Motor neuron (in vitro differentiated cells): ENCODE data around the gene CIDEA. TPM values are rescaled to one million over a fixed set of nuclear protein-coding genes. Genes with fewer than 3 reads are reported as not detected.

Experiments used
- ATAC-seq, 8 experiments: fragments of 200-7000 bp; cut with Tn5 transposase; replicated peaks in 6 of 8; 2 replicates each; pipeline ENCODE4 v1.8.0; 2021; ENCODE audit warnings: mild to moderate bottlenecking in 8 of 8, moderate library complexity in 8 of 8
- H3K27ac ChIP-seq, 2 donors: fragments of 250-450 bp; sonication (Bioruptor Pico); 2 replicates each; pipeline ENCODE4 v1.9.0; 2021; ENCODE audit warnings: antibody characterized with exemption in 2 of 2, mild to moderate bottlenecking in 2 of 2, moderate library complexity in 1 of 2
- H3K4me1 ChIP-seq, 2 donors: fragments of 250-450 bp; sonication (Bioruptor Pico); replicated peaks in 1 of 2; 2 replicates each; pipeline ENCODE4 v1.6.1; 2021; ENCODE audit warnings: antibody characterized with exemption in 2 of 2, mild to moderate bottlenecking in 2 of 2, moderate library complexity in 1 of 2
- H3K4me3 ChIP-seq, 5 donors: fragments of 250-450 bp; sonication (Bioruptor Pico); 2 replicates each; pipeline ENCODE4 v1.9.0; 2021; ENCODE audit warnings: antibody characterized with exemption in 5 of 5, mild to moderate bottlenecking in 5 of 5, moderate library complexity in 4 of 5
- WGBS, 10 experiments: fragments of 450-650 bp; shearing (Covaris generic); methylation state at CpG; one replicate each; pipeline ENCODE4 v1.0.0; 2022; 5-methylcytosine and 5-hydroxymethylcytosine counted together
- in situ Hi-C, 9 experiments: fragments of 400-800 bp; cut with MboI; loops; one replicate each; pipeline ENCODE4 v1.15.0; 2021; ENCODE audit warnings: low sequenced_read_pairs in 9 of 9, low pct_unique_long_range_greater_than_20kb in 2 of 9; ENCODE audit not compliant: unreplicated experiment in 9 of 9
- total RNA-seq, 8 experiments: library from RNA; unstranded; fragments of 300-600 nt; gene quantifications; 2 replicates each; pipeline versions ENCODE4 v1.2.3 to v1.2.4, GENCODE V29; 2022

CIDEA gene
- total RNA-seq, 8 experiments from 2014 or later = 0.14 to 0.31 TPM; not detected in 6

DNA sequence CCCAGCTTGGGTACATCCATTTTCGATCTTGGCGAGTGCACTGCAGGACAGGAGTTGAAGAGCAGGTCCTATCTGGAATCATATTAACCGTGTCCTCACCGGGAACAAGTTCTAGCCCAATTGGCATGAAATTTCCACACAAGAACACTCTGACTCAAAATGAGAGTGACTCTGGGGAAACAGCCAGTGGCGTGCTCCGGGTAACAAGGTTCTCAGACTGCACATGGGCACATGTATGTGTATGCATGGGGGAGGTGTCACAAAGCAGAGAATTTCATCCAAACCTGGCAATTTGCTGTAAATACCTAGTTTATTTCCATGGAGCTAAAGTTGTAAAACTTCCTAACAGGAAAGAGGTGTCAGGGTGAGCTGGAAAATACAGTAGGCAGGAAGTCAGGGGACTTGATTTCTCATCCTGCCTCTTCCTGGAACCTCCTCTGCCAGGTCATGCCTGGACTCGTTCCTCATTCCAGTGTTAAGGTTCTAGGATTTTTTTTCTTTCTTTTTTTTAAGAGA, 55.6 kb downstream of the CIDEA start:
- no peak overlapping the region for H3K27ac ChIP-seq
- H3K4me3 ChIP-seq = peak overlapping the region in 2 of 5 donors; percentile 11 to 63
- 16 to 82% (median 56%) methylated on average over 2 to 6 of the region's 7 CpGs; no CpG with 5 or more reads in 2 of the 10 experiments for WGBS, 10 experiments
- peaks cover 0 to 6% of the 10 kb centered on the region in 2 donors for H3K4me1 ChIP-seq
- ATAC-seq = no peak
- in situ Hi-C loops = no loop called here

DNA sequence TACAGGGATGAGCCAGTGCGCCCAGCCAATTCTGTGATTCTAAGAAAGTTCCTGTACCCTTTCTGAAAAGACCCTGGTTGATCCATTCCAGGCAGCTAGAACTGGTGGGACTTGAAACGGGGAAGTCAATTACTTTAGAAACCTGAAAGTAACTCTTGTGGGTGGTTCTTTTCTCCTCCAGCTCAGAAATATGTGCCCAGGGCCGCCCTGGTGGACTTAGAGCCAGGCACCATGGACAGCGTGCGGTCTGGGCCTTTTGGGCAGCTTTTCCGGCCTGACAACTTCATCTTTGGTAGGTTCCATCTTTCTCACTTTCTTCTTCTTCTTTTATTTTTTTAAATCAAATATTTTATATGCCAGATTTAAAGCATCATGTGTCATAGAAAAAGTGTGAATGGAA, 56.6 kb downstream of the CIDEA start:
- Histone ChIP-seq H3K4me3 (no peak overlapping the region), H3K27ac (no peak overlapping the region), H3K4me1 (peaks cover 0 to 6% of the 10 kb centered on the region in 2 donors)
- in situ Hi-C loops = no loop called here
- no peak for ATAC-seq
- 95 to 100% (median 100%) methylated on average over 1 to 5 of the region's 6 CpGs; no CpG with 5 or more reads in 1 of the 10 experiments for WGBS, 10 experiments

DNA sequence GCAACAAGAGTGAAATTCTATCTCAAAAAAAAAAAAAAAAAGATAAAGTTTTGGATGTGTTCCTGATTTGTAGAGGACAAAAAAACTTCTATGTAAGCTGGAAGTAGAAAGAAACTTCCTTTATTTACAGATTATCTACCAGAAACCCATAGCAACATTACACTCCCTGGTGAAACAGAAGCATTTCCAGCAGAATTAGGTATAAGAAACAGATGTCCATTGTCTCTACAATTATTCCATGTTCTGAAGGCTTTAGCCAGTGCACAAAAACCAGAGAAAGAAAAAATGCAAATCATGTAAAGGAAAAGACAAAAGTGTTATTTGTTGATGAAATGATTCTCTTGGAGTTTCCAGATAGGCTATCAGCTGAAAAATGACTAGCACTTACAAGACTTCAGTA, 58.8 kb downstream of the CIDEA start:
- Histone ChIP-seq H3K4me3 (no peak overlapping the region), H3K27ac (no peak overlapping the region), H3K4me1 (peaks cover 0 to 10% of the 10 kb centered on the region in 2 donors)
- in situ Hi-C loops = no loop called here
- no peak for ATAC-seq

DNA sequence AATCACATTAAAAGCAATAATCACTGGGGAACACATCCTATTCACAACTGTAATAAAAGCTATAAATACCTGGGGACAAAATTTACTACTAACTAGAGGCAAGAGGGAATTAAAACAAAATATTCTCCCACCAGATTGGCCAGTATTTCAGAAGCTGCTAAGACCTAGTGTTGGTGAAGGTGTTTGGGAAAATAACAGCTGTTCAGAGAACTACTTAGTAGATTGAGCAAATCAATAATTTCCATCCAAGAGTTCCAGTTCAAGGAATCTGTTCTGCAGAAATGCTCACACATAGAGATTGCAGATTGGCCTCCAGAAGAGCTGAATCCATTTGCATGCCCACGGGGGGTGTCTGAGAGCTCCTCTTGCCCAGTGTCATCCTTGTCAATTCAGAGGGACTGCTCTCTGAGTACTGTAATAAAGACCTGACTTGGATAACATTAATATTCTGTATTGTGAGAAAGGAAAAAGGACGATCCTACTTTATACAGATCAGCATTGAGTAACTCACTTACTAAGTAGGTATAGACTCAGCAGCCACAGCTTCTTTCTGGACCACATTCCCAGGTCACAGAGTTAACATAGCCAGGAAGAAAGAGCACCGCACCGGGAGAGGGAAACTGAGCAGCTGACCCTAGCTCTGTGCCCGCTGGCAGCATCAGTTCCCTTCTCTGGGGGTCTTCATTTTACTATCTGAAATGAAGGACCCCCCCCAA, 59.5 kb downstream of the CIDEA start:
- ATAC-seq = peak in 2 of 8 experiments; percentile 4 to 11
- H3K4me1 ChIP-seq = peaks cover 0 to 10% of the 10 kb centered on the region in 2 donors
- 0 to 83% (median 69%) methylated on average over 1 to 5 of the region's 5 CpGs; no CpG with 5 or more reads in 2 of the 10 experiments for WGBS, 10 experiments
- in situ Hi-C loops = no loop called here
- H3K27ac ChIP-seq = no peak overlapping the region
- no peak overlapping the region for H3K4me3 ChIP-seq

DNA sequence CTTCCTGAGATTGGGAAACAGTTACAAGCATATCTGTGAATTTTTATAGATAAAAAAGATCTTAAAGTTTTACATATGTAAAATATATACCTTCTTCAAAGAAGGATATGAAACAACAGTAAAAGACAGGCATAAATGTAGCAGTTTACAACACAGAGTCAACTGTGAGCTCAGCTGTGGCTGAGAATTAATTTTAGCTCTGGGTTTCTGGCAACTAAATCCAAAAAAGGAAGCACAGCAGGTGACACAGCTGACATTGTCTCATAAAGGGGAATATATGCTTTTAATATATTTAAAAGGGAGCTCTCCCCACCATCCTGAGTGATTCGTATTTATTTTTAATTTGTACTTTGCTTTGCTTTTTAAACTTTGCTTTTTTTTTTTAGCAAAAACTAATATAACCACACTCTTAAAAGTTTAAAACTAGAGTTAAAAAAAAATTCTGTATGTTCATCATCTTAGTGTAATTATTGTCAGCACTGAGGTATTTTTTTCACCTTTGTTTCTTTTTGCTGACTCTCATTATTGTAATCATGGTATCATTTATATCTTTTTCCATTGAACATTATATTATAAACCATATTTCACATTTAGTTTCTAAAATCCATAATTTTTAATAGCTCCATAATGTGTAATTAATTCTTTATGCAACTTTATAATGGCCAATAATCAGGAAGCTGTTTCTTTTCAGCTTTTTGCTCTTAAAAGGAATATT, 60.6 kb downstream of the CIDEA start:
- 50 to 100% (median 92%) methylated on average over 1 of the region's 1 CpG for WGBS, 10 experiments
- in situ Hi-C loops = no loop called here
- H3K4me1 ChIP-seq = peaks cover 0 to 6% of the 10 kb centered on the region in 2 donors
- ATAC-seq = no peak
- H3K27ac ChIP-seq = no peak overlapping the region
- no peak overlapping the region for H3K4me3 ChIP-seq

DNA sequence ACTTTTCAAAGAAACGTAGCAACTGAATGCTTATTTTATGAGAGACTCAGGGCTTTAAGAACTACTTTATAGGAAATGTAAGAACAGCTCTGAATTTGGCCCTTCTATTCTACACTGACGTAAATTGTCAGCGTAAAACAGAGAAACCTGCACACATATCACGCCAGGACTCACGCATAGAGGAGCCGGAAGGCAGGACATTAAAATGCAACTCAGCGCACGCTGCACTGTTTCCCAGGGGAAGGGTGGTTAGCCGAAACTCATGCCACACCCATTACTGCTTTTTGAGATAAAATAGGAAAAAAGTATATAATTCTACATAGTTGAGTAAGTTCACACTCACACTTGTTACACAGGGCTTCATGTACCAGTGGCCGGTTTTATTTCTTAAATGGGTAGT, 61.3 kb downstream of the CIDEA start:
- ATAC-seq = peak in 3 of 8 experiments; percentile 76 to 81 (median 79)
- no peak overlapping the region for H3K4me3 ChIP-seq
- no peak overlapping the region for H3K27ac ChIP-seq
- peaks cover 0 to 4% of the 10 kb centered on the region in 2 donors for H3K4me1 ChIP-seq
- in situ Hi-C loops = no loop called here
- WGBS, 10 experiments = 0 to 100% (median 82%) methylated on average over 1 to 9 of the region's 10 CpGs

DNA sequence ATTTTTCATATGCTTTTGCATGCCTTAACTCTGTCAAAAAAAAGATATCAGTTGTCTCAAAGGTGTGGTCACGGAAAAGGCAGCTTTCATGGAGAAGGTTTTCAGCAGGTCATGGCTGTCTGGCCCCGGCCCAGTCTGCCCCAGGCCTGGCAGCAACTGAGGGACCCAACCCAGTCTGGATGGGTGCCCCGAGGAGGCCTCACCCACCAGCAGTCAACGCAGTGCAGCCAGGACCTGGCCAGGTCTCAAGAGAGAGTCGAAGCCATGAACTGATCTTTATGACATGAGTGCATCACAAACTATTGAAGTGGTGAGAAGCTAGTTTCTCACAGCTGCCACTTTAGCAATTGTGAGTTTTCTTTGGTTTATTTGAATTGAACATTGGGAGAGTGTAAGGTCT, 61.8 kb downstream of the CIDEA start:
- 0 to 100% (median 92%) methylated on average over 1 to 4 of the region's 5 CpGs; no CpG with 5 or more reads in 3 of the 10 experiments for WGBS, 10 experiments
- peak in 3 of 8 experiments; percentile 63 to 83 (median 76) for ATAC-seq
- Histone ChIP-seq H3K4me3 (no peak overlapping the region), H3K27ac (no peak overlapping the region), H3K4me1 (peaks cover 0 to 4% of the 10 kb centered on the region in 2 donors)
- in situ Hi-C loops = no loop called here

DNA sequence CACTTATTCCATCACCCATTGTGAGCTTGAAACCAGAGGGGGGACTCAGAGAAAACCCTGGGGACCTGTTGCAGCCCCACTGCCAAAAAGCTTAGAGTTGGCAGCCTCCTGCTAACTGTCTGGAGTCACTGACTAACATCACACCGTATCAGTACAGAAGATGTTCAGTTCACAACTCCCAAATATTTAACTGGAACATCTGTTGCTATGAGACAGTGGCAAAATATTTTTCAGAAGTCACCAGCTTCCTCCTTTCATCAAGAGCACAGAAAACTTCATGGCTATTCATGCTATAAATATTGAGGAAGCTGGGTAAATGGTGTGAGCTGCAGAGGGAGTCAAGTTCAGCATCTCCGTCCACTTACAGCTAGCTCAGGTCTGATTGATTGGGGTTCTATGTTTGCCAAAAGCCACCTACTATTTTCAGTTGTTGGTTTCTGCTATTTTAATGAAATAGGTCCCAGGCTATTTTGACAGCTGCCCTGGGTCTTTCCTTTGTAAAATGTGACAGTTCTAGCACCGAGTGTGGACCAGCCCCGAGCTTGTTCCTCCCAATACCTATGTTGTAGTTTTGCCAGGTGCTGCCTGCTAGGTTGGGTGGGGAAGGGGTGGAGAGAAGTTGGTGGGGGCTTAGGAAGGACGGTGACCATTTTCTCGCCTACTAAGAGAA, 63.6 kb downstream of the CIDEA start:
- in situ Hi-C loops = no loop called here
- 44 to 100% (median 77%) methylated on average over 1 to 3 of the region's 6 CpGs; no CpG with 5 or more reads in 2 of the 10 experiments for WGBS, 10 experiments
- H3K4me1 ChIP-seq = peaks cover 0 to 4% of the 10 kb centered on the region in 2 donors
- H3K4me3 ChIP-seq = no peak overlapping the region
- no peak overlapping the region for H3K27ac ChIP-seq
- peak in 1 of 8 experiments; percentile 55 for ATAC-seq

DNA sequence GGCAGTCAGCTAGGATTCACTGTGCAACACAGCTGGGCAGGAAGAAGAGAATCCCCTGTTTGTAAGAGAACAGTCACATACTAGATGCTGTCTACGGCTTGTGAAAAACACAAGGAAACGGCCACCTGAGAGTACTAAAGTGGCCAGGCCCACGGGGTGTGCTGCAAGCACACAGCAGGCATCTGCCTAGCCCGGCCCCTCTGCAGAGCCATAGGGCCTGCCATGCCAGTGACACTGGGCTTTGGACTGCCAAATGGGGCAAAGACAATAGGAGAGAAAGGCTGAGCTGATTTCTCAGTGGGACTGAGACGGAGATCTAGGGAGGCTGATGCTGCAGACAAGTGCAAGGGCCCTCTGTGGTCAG, 64.2 kb downstream of the CIDEA start:
- WGBS, 10 experiments = 24 to 45% (median 27%) methylated on average over 3 to 4 of the region's 5 CpGs; no CpG with 5 or more reads in 7 of the 10 experiments
- no peak overlapping the region for H3K27ac ChIP-seq
- H3K4me3 ChIP-seq = no peak overlapping the region
- peak in 5 of 8 experiments; percentile 23 to 69 (median 41) for ATAC-seq
- in situ Hi-C loops = no loop called here
- H3K4me1 ChIP-seq = peaks cover 0 to 4% of the 10 kb centered on the region in 2 donors

DNA sequence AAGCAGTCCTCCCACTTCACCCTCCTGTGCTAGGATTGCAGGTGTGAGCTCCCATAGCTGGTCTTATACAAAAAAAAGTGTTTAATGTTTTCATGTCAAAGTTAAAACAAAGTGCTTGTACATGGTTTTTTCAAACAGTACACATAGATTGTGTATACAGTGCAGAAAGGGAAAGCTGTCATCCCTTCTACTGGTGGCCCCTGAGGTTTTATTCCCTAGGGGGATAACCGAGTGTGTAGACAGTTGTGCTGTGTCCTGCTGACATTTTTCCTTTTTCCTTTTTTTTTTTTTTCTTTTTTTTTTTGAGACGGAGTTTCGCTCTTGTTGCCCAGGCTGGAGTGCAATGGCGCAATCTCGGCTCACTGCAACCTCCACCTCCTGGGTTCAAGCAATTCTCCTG, 64.7 kb downstream of the CIDEA start:
- no peak for ATAC-seq
- 50 to 100% methylated on average over 1 of the region's 5 CpGs; no CpG with 5 or more reads in 8 of the 10 experiments for whole genome bisulfite sequencing, 10 experiments
- Histone ChIP-seq H3K27ac (no peak overlapping the region), H3K4me3 (no peak overlapping the region), H3K4me1 (peaks cover 0 to 4% of the 10 kb centered on the region in 2 donors)
- in situ Hi-C loops = no loop called here

DNA sequence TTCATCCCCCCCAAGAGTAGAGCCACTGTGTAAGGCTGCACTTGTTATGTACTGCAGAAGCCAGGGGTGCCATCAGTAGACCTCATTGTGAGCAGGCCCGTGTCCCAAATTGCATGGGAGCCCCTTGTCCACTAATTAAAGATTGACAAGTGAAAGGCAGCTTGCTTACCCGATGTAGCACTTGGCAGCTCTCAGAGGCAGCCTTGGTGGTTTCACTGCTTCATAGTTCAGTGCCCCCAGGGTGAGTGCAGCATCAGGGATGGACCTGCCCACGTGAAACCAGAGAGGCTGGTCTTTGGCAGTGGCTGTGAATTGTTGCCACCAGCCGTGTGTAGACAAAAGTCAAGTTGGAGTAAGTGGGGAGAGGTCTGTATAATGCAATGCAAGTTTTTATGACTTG, 67.2 kb downstream of the CIDEA start:
- WGBS, 10 experiments = 0 to 76% (median 50%) methylated on average over 1 to 3 of the region's 4 CpGs; no CpG with 5 or more reads in 2 of the 10 experiments
- peak in 1 of 8 experiments; percentile 53 for ATAC-seq

DNA sequence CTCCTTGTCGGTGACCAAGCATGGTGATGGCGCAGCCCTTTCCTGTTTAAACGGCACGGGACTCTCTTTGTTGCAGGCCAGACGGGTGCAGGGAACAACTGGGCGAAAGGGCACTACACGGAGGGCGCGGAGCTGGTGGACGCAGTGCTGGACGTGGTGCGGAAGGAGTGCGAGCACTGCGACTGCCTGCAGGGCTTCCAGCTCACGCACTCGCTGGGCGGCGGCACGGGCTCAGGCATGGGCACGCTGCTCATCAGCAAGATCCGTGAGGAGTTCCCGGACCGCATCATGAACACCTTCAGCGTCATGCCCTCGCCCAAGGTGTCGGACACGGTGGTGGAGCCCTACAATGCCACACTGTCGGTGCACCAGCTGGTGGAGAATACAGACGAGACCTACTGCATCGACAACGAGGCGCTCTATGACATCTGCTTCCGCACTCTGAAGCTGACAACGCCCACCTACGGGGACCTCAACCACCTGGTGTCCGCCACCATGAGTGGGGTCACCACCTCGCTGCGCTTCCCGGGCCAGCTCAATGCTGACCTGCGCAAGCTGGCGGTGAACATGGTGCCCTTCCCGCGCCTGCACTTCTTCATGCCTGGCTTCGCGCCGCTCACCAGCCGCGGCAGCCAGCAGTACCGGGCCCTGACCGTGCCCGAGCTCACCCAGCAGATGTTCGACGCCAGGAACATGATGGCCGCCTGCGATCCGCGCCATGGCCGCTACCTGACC, 71.0 kb downstream of the CIDEA start:
- in situ Hi-C loops = no loop called here
- 88 to 100% (median 93%) methylated on average over 1 to 19 of the region's 58 CpGs; no CpG with 5 or more reads in 4 of the 10 experiments for WGBS, 10 experiments
- no peak overlapping the region for H3K27ac ChIP-seq
- no peak overlapping the region for H3K4me3 ChIP-seq
- no peak for ATAC-seq
- H3K4me1 ChIP-seq = no peaks in the 10 kb centered on the region

More for the DNA sequence above, 67.2 kb downstream of the CIDEA start:
- no peak overlapping the region for H3K4me3 ChIP-seq
- no peak overlapping the region for H3K27ac ChIP-seq
- peaks cover 0 to 4% of the 10 kb centered on the region in 2 donors for H3K4me1 ChIP-seq
- in situ Hi-C loops = no loop called here
